Camera-type eye (tissue), 1 donor: ENCODE measurements around the gene PPP1R12A. TPM values are rescaled to one million over a fixed set of nuclear protein-coding genes. Genes with fewer than 3 reads are reported as not detected.

ENCODE experiments used
- total RNA-seq: library from RNA; depleted of rRNA; stranded (reverse); fragments of >200 nt; gene quantifications from one replicate; pipeline ENCODE4 v1.2.3, GENCODE V29; 2014

Gene PPP1R12A
- 205 TPM for total RNA-seq

DNA sequence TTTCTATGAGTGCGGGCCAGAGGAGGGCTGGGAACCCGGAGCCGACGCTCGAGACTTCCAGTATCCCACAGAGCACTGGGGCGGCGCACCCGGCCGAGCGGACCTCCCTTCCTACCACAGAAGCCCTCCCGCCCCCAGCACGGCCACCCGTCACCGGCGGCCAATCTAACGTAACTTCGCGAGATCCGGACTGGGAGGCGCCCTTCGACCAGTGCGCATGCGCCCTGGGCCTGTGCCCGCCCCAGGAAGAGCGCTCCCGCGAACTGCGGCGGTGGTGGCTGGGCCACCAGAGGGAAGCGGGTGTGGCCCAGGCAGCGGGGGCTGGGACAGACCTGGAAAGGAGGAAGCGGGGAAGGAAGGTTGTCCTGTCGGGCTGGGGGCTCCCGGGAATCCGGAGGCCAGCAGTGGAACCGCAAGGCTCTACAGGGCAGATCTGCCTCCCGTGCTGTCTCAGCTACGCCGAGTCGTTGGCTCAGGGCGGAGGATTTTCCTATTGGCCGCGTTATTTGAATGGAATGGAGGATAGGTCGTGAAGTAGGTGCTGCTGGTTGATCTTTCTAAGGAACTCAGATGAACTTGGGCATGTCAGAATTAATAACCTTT is at the start of gene PPP1R12A:
TSS of gene PPP1R12A (minus strand) at position 77 of the 603 bp plus-strand sequence. CDS start 166 bp downstream, outside the sequence.

Other genes starting within 250 kb of the PPP1R12A start
- 40.1 TPM for gene PAWR, start 244.1 kb downstream of the PPP1R12A start, total RNA-seq
- 0.60 TPM for gene OTOGL, start 164.4 kb upstream of the PPP1R12A start, total RNA-seq